ENCODE data around the gene FOXO1. TPM values are rescaled to one million over a fixed set of nuclear protein-coding genes. Genes with fewer than 3 reads are reported as not detected.
"Not testable (repeated sequence)": the region's sequence is repeated elsewhere in the genome, so short reads cannot be mapped to it uniquely, and the experiment has no call there.

Gene FOXO1
- total RNA-seq = 2.5 and 2.8 TPM in 2 replicates
- 1.4 and 1.9 TPM in 2 replicates for polyA plus RNA-seq
- 1.1 and 1.4 TPM in 2 replicates for polyA plus RNA-seq (2012)
- polyA minus RNA-seq (ENCODE audit: low replicate concordance) = 2.3 and 4.4 TPM in 2 replicates

GRCh38 chr13:40666045-40666932 is at the start of gene FOXO1:
Gene FOXO1, minus strand, starts transcription at chr13:40666641. Its CDS starts 429 bp downstream, at chr13:40666212.
- peak within 1 kb of the TSS; percentile 59 for H3K9ac ChIP-seq (ENCODE audit: insufficient read depth, low read length)
- H3K27me3 ChIP-seq (ENCODE audit: control insufficient read depth, insufficient read depth, low read length) = no peaks in the 10 kb centered on the region
- no peaks in the 10 kb centered on the region for H3K36me3 ChIP-seq (ENCODE audit: control insufficient read depth, insufficient read depth, low read length)
- peak; percentile 86 to 89 for DNase-seq (ENCODE audit: low read depth in 2 of 2)
- H3K4me2 ChIP-seq (ENCODE audit: extremely low read depth, insufficient read depth, low read length) = peak within 1 kb of the TSS; percentile 93
- no peaks in the 10 kb centered on the region for H3K79me2 ChIP-seq (ENCODE audit: control insufficient read depth, insufficient read depth, low read length)
- no peaks in the 10 kb centered on the region for H3K9me3 ChIP-seq (ENCODE audit: control insufficient read depth, insufficient read depth, low read depth, low read length)
- H3K4me3 ChIP-seq (replicated peaks in 1 of 4; ENCODE audit: control extremely low read depth in 1 of 4, insufficient read depth in 1 of 4, low read depth in 3 of 4, low read length in 4 of 4) = peak within 1 kb of the TSS; percentile 60 to 73 (median 68)
- H4K20me1 ChIP-seq (ENCODE audit: control insufficient read depth, extremely low read depth, insufficient read depth, low read length) = no peaks in the 10 kb centered on the region
- TF ChIP-seq EZH2 (IDR thresholded peaks at IDR 0.05; ENCODE audit: low read length, missing control alignments) = no peak
- TF ChIP-seq CTCF (conservative IDR thresholded peaks at IDR 0.05 in 1 of 2, IDR thresholded peaks at IDR 0.05 in 1 of 2; ENCODE audit: low read depth in 1 of 2, low read length in 2 of 2) = no peak
- no peaks in the 10 kb centered on the region for H3K4me1 ChIP-seq (ENCODE audit: control insufficient read depth, extremely low read depth, insufficient read depth, low read length)
- peak within 1 kb of the TSS; percentile 47 for H3K27ac ChIP-seq (ENCODE audit: insufficient read depth, low read length)
- peak within 1 kb of the TSS; percentile 78 for H2AFZ ChIP-seq (ENCODE audit: low read length)

GRCh38 chr13:40714433-40714832 is 48.0 kb upstream of the FOXO1 start:
- H2AFZ ChIP-seq (ENCODE audit: low read length); H3K27ac ChIP-seq (ENCODE audit: insufficient read depth, low read length); H3K79me2 ChIP-seq (ENCODE audit: control insufficient read depth, insufficient read depth, low read length); H3K4me3 ChIP-seq (replicated peaks in 1 of 4; ENCODE audit: control extremely low read depth in 1 of 4, insufficient read depth in 1 of 4, low read depth in 3 of 4, low read length in 4 of 4); H3K27me3 ChIP-seq (ENCODE audit: control insufficient read depth, insufficient read depth, low read length); H3K9ac ChIP-seq (ENCODE audit: insufficient read depth, low read length); DNase-seq (ENCODE audit: low read depth in 2 of 2); H3K4me1 ChIP-seq (ENCODE audit: control insufficient read depth, extremely low read depth, insufficient read depth, low read length); H3K9me3 ChIP-seq (ENCODE audit: control insufficient read depth, insufficient read depth, low read depth, low read length); H3K36me3 ChIP-seq (ENCODE audit: control insufficient read depth, insufficient read depth, low read length); H3K4me2 ChIP-seq (ENCODE audit: extremely low read depth, insufficient read depth, low read length); H4K20me1 ChIP-seq (ENCODE audit: control insufficient read depth, extremely low read depth, insufficient read depth, low read length): not testable (repeated sequence)

- no peaks in the 10 kb centered on the region for H3K9me3 ChIP-seq (ENCODE audit: control insufficient read depth, insufficient read depth, low read depth, low read length)
- H3K36me3 ChIP-seq (ENCODE audit: control insufficient read depth, insufficient read depth, low read length) = no peaks in the 10 kb centered on the region
- H3K27me3 ChIP-seq (ENCODE audit: control insufficient read depth, insufficient read depth, low read length) = no peaks in the 10 kb centered on the region
- H3K27ac ChIP-seq (ENCODE audit: insufficient read depth, low read length) = no peak overlapping the region
- no peak overlapping the region for H3K4me2 ChIP-seq (ENCODE audit: extremely low read depth, insufficient read depth, low read length)
- H2AFZ ChIP-seq (ENCODE audit: low read length) = no peak overlapping the region
- DNase-seq (ENCODE audit: low read depth in 2 of 2) = no peak
- H3K4me1 ChIP-seq (ENCODE audit: control insufficient read depth, extremely low read depth, insufficient read depth, low read length) = no peaks in the 10 kb centered on the region
- H4K20me1 ChIP-seq (ENCODE audit: control insufficient read depth, extremely low read depth, insufficient read depth, low read length) = no peaks in the 10 kb centered on the region
- no peak for TF ChIP-seq CTCF (conservative IDR thresholded peaks at IDR 0.05 in 1 of 2, IDR thresholded peaks at IDR 0.05 in 1 of 2; ENCODE audit: low read depth in 1 of 2, low read length in 2 of 2)
- no peak for TF ChIP-seq EZH2 (IDR thresholded peaks at IDR 0.05; ENCODE audit: low read length, missing control alignments)
- H3K9ac ChIP-seq (ENCODE audit: insufficient read depth, low read length) = no peak overlapping the region
- H3K4me3 ChIP-seq (replicated peaks in 1 of 4; ENCODE audit: control extremely low read depth in 1 of 4, insufficient read depth in 1 of 4, low read depth in 3 of 4, low read length in 4 of 4) = no peak overlapping the region
- H3K79me2 ChIP-seq (ENCODE audit: control insufficient read depth, insufficient read depth, low read length) = no peaks in the 10 kb centered on the region
Observed at GRCh38 chr13:40706439-40706838, 40.0 kb upstream of the FOXO1 start.
